ENCODE data around the gene ZNF598. TPM values are rescaled to one million over a fixed set of nuclear protein-coding genes. Genes with fewer than 3 reads are reported as not detected.

ZNF598 gene
- total RNA-seq, 1 donor from 2014 or later, result 46.4 TPM

- no peak for DNase-seq (ENCODE audit: low spot score)
Measured at GRCh38 chr16:2007081-2007836, 2.4 kb downstream of the ZNF598 start.

DNA sequence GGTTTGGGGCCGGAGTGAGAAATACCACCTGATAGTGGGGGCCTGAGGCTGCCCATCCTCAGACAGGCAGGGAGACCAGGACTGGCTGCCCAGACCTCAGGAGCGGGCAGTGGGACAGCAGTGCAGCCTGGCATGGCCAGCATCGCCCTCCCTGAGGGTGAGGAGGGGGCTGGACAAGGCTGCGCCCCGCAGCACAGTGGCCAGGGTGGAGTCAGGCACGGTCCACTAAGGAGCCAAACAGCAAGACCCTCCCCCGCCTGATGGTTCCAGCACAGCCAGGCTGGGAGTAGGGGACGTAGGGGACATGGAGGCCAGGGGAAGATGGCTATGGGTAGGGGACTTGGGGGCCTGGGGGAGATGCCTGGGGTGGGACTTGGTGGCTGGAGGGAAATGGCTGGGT lies 3.3 kb downstream of the ZNF598 start:
- no peak for DNase-seq (ENCODE audit: low spot score)

GRCh38 chr16:2005646-2006045 lies 4.0 kb downstream of the ZNF598 start:
- DNase-seq (ENCODE audit: low spot score), result no peak

DNA sequence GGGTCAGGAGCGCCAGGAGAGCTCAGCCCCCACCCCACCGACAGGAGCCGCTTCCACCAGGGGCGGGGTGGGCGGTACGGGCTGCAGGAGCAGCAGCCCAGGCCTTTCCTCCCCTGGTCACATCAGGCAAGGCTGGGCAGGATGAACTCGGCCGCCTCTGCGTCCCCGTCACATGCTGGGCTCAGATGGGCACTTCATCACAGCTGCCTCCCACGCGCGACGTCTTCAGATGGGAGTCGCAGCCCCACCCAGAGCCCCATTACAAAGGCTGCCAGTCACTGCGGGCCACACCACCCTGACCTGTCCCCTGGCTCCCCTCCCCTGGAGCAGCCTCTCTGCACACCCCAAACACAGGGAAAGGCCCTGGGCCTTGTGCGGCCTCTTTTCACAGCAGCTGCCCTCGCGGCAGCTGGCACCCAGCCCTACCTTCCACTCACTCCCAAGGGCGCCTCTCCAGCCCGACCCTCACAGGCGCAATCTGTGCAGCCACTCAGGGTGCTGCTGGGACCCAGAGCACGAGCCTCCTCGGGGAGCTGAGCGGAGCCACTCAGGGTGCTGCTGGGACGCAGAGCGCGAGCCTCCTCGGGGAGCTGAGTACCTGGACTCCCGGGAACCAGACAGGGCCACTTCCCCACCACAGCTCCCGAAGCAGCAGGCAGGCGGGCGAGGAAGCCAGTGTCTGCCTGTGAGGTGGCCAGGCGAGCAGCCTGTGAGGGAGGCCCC lies 4.7 kb downstream of the ZNF598 start:
- DNase-seq (ENCODE audit: low spot score), result no peak

- peak; percentile 84 for DNase-seq (ENCODE audit: low spot score)
Measured at GRCh38 chr16:2003827-2004641, 5.6 kb downstream of the ZNF598 start.

DNA sequence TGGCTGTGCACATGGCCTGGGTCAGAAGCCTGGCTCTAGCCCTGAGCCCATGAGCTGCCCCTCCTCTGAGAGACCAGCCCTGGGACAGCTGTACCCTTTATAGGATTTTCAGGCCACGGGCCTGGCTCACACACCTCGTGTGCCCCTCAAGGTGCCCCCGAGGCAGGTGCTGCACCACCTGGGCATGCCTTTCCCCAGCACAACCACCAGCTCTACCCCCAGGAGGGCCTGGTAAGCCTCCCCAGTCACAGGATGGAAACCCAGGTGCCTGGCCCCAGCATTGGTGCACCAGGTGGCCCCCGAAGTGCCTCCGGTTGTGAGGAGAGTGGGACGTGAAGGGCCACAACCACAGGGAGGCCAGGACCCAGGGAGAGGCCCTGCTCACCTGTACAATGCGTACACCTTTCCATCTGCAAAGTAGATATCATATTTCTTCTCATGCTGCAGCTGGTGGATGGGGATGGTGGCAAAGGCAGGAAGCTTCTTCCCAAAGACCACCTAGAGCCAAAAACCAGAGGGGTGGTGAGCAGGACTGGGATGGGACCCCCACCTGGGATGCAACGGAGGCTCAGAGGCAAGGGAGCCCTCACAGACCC lies 6.3 kb downstream of the ZNF598 start:
- no peak for DNase-seq (ENCODE audit: low spot score)

GRCh38 chr16:2002406-2003230 lies 7.0 kb downstream of the ZNF598 start:
- no peak for DNase-seq (ENCODE audit: low spot score)

- no peak for DNase-seq (ENCODE audit: low spot score)
Measured at GRCh38 chr16:2001456-2002355, 7.9 kb downstream of the ZNF598 start.

DNA sequence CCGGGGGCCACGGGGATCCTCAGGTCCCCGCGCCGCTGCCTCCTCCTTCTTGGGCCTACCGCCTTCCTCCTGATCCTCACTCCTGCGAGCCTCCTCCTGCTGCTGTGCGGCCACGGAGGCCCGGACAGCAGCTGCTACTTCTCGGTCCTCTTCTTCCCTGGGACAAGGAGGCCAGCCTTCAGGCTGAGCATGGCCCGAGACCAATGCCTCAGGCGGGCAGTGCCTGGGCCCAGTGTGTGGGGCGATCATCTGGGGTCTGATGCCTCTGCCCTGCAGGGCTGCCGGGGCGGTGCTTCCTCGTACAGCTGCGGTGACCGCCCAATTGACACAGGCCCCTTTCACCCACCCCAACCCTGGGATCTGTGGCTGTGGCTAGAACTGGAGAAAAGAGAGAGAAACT lies 8.6 kb downstream of the ZNF598 start:
- DNase-seq (ENCODE audit: low spot score), result no peak

- no peak for DNase-seq (ENCODE audit: low spot score)
Measured at GRCh38 chr16:1999866-2000514, 9.6 kb downstream of the ZNF598 start.

DNA sequence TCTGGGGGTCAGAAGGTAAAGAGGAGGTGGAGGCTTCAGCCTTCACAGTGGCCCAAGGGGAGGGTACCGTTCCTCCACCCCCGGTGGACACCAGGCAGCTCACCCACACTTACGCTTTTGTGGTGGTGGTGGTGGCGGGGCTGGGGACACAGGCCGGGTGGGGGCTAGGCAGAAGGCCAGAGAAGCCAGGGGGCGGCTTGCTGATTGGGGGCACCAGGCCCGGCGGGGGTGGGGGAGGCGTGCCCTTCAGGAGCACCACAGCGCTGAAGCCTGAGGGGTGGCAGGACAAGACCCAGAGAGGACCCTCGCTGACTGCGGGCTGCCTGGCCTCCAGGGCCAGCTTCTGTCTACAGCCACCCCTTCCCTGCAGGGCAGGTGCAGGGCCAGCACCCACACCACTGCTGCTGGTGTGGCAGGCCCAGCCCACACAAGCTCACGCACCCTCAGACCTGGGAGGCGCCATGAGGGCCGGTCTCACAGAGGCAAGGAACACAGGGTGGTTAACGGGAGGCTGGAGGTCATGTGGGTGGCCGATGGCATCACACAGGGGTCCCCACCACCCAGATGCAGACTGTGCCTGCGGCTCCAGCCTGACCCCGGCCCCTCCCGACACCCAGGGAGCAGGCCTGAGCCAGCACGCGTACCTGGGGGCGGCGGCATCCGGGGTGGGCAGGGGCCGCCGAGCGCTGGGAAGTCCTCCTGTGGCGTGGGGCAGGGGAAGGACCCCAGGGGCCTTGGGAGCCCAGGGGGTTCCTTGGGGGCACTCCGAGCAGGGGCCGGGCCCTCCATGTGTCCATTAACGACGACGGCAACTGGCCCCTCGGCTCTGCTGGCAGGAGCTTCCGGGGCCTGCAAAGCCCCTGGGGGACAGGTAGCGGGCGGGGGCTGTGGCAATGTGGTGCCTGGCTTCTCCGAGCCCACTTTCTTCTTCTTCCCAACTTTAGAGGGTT lies 10.5 kb downstream of the ZNF598 start:
- DNase-seq (ENCODE audit: low spot score), result no peak

- no peak for DNase-seq (ENCODE audit: low spot score)
Measured at GRCh38 chr16:1998360-1998835, 11.2 kb downstream of the ZNF598 start.

DNA sequence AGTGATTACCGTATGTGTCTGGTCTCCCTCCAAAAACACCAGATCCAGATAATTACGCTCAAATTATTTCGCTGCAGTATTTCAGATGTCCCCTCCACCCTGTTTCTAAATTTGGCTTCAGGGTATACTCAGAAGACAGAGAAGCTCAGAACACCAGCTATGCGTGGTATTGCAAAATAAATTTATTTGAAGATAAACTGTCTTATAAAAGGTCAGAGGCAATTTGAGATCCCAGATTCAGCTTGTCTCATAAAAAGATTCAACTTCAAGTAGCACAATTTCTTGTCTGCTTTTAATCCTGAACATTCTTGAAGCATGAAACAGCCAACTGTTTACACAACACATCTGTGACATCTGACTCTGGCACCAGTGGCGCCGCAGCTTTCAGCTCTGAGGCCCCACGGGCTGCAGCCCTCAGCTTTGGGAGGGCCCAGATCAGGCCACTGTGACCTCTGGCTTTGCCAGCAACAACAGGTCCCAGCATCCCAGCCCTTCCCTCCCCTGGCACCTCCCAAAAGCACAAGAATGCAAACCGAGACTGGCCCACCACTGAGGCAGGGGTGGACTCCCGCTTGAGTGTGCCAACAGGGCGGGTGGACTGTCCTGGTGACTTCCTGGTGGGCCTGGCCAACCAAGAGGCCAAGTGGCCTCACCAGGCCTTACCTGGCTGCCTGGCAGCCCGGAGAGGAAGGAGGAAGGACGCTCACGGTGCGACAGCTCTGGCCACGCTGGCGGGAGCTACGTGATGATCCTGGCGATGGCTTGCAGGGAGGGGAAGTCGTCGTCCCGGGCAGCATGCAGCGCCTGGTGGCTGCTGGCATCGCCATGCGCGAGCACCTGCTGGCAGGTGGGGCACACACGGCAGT lies 11.9 kb downstream of the ZNF598 start:
- no peak for DNase-seq (ENCODE audit: low spot score)

- DNase-seq (ENCODE audit: low spot score), result no peak
Measured at GRCh38 chr16:1993731-1994131, 15.9 kb downstream of the ZNF598 start.

- DNase-seq (ENCODE audit: low spot score), result no peak
Measured at GRCh38 chr16:1992704-1993317, 16.8 kb downstream of the ZNF598 start.

DNA sequence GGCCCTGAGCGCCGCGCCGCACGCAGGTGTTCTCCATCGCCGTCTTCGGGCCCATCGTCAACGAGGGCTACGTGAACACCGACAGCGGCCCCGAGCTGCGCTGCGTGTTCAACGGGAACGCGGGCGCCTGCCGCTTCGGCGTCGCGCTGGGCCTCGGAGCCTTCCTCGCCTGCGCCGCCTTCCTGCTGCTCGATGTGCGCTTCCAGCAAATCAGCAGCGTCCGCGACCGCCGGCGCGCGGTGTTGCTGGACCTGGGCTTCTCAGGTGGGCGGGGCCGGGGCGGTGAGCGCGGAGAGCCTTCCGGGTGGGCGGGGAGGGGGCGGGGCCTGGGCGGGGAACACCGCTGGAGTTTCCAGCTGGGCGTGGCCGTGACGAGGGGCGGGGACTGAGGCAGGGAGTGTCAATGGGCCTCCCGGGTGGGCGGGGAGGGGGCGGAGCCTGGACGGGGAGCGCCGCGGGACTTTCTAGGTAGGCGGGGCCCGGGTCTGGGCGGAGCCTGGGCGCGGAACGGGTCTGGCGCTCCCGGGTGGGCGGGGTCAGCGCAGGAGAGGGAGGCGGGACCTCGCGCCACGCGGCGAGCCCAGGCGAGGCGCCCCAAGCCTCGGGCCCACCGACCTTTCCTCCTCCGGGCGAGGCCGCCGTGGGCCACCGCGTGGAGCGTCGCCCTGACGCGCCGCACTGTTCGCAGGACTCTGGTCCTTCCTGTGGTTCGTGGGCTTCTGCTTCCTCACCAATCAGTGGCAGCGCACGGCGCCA lies 17.5 kb downstream of the ZNF598 start:
- peak; percentile 94 for DNase-seq (ENCODE audit: low spot score)

Data from ureter (tissue), 1 donor.